GM23338 (cell line): ENCODE results near the gene MIPEP.

Experiments used
- CREB1 ChIP-seq: fragments of 250-450 bp; sonication (Bioruptor Pico); IDR thresholded peaks from 2 replicates; pipeline ENCODE4 v1.5.0; 2020; ENCODE audit warnings: low read depth, mild to moderate bottlenecking, moderate library complexity
- EZH2 ChIP-seq: fragments of 200-600 bp; sonication (generic); IDR thresholded peaks from one replicate; pipeline ENCODE4 v1.8.0; 2017; ENCODE audit warnings: antibody characterized with exemption, mild to moderate bottlenecking, low read depth; ENCODE audit not compliant: unreplicated experiment
- EZH2phosphoT487 ChIP-seq: fragments of 200-600 bp; sonication (generic); IDR thresholded peaks from one replicate; pipeline ENCODE4 v1.8.1; 2018; ENCODE audit warnings: antibody characterized with exemption; ENCODE audit not compliant: unreplicated experiment
- JUNB ChIP-seq: IDR thresholded peaks from one replicate; pipeline ENCODE4 v1.6.1; 2016; ENCODE audit warnings: antibody characterized with exemption; ENCODE audit not compliant: unreplicated experiment
- NANOG ChIP-seq: IDR thresholded peaks from 2 replicates; pipeline ENCODE4 v1.6.1; 2016; ENCODE audit warnings: antibody characterized with exemption, borderline replicate concordance
- POLR2AphosphoS5 ChIP-seq: IDR thresholded peaks from 2 replicates; pipeline ENCODE4 v1.6.1; 2016; ENCODE audit warnings: antibody characterized with exemption, low read depth
- STAT1 ChIP-seq: IDR thresholded peaks from one replicate; pipeline ENCODE4 v1.6.1; 2016; ENCODE audit warnings: antibody characterized with exemption; ENCODE audit not compliant: unreplicated experiment
- ZNF114 ChIP-seq: fragments of 250-450 bp; sonication (Bioruptor Pico); IDR thresholded peaks from 2 replicates; pipeline ENCODE4 v1.5.0; 2020; ENCODE audit warnings: mild to moderate bottlenecking, moderate library complexity
- ZNF331 ChIP-seq: fragments of 250-450 bp; sonication (Bioruptor Pico); IDR thresholded peaks from 2 replicates; pipeline ENCODE4 v1.5.0; 2020; ENCODE audit warnings: low read depth, mild to moderate bottlenecking, moderate library complexity
- TF ChIP-seq, protein P1 (sequence below), 2 experiments: fragments of 200-600 bp in 1 of 2; sonication (generic) in 1 of 2; conservative IDR thresholded peaks; 2 replicates each; pipeline versions ENCODE4 v1.5.1 to v1.6.1; 2016 to 2017; ENCODE audit warnings: antibody characterized with exemption in 2 of 2, low read depth in 2 of 2, mild to moderate bottlenecking in 2 of 2, moderate library complexity in 1 of 2
- TF ChIP-seq, protein P2 (sequence below): IDR thresholded peaks from one replicate; pipeline ENCODE4 v1.6.1; 2018; ENCODE audit warnings: antibody characterized with exemption; ENCODE audit not compliant: unreplicated experiment
- TF ChIP-seq, protein P3 (sequence below): IDR thresholded peaks from 2 replicates; pipeline ENCODE4 v1.6.1; 2016; ENCODE audit warnings: antibody characterized with exemption
- TF ChIP-seq, protein P4 (sequence below): fragments of 250-450 bp; sonication (Bioruptor Pico); IDR thresholded peaks from 2 replicates; pipeline ENCODE4 v1.5.0; 2020; ENCODE audit warnings: mild to moderate bottlenecking, moderate library complexity

DNA sequence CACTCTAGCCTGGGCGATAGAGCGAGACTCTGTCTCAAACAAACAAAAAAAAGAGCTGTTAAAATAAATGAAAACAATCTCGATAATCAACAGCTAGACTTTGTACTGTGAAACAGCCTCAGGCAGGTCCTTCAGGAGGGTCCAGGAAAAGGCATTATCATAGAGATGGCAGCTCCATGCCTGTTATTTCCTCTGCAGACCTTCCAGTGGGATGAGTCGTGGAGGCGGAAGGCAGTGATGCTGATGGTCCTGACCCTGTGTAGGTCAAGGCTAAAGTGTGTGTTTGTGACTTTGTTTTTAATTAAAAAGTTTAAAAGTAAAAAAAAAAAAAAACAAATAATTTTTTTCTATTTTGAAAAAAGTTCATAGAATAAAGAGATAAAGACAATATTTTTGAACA, 201.6 kb downstream of the MIPEP start:
- TF ChIP-seq, protein P1, sequence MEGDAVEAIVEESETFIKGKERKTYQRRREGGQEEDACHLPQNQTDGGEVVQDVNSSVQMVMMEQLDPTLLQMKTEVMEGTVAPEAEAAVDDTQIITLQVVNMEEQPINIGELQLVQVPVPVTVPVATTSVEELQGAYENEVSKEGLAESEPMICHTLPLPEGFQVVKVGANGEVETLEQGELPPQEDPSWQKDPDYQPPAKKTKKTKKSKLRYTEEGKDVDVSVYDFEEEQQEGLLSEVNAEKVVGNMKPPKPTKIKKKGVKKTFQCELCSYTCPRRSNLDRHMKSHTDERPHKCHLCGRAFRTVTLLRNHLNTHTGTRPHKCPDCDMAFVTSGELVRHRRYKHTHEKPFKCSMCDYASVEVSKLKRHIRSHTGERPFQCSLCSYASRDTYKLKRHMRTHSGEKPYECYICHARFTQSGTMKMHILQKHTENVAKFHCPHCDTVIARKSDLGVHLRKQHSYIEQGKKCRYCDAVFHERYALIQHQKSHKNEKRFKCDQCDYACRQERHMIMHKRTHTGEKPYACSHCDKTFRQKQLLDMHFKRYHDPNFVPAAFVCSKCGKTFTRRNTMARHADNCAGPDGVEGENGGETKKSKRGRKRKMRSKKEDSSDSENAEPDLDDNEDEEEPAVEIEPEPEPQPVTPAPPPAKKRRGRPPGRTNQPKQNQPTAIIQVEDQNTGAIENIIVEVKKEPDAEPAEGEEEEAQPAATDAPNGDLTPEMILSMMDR (conservative IDR thresholded peaks at IDR 0.05; ENCODE audit: low read depth in 2 of 2): no peak
- TF ChIP-seq, protein P2, sequence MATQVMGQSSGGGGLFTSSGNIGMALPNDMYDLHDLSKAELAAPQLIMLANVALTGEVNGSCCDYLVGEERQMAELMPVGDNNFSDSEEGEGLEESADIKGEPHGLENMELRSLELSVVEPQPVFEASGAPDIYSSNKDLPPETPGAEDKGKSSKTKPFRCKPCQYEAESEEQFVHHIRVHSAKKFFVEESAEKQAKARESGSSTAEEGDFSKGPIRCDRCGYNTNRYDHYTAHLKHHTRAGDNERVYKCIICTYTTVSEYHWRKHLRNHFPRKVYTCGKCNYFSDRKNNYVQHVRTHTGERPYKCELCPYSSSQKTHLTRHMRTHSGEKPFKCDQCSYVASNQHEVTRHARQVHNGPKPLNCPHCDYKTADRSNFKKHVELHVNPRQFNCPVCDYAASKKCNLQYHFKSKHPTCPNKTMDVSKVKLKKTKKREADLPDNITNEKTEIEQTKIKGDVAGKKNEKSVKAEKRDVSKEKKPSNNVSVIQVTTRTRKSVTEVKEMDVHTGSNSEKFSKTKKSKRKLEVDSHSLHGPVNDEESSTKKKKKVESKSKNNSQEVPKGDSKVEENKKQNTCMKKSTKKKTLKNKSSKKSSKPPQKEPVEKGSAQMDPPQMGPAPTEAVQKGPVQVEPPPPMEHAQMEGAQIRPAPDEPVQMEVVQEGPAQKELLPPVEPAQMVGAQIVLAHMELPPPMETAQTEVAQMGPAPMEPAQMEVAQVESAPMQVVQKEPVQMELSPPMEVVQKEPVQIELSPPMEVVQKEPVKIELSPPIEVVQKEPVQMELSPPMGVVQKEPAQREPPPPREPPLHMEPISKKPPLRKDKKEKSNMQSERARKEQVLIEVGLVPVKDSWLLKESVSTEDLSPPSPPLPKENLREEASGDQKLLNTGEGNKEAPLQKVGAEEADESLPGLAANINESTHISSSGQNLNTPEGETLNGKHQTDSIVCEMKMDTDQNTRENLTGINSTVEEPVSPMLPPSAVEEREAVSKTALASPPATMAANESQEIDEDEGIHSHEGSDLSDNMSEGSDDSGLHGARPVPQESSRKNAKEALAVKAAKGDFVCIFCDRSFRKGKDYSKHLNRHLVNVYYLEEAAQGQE: no peak
- TF ChIP-seq EZH2: no peak
- no peak for TF ChIP-seq ZNF114 (CRISPR knock-in tag)
- no peak for TF ChIP-seq EZH2phosphoT487
- TF ChIP-seq STAT1: no peak
- no peak for TF ChIP-seq CREB1 (CRISPR knock-in tag)
- TF ChIP-seq JUNB: no peak
- TF ChIP-seq POLR2AphosphoS5: no peak
- no peak for TF ChIP-seq ZNF331 (CRISPR knock-in tag)
- no peak for TF ChIP-seq NANOG
- TF ChIP-seq, protein P3, sequence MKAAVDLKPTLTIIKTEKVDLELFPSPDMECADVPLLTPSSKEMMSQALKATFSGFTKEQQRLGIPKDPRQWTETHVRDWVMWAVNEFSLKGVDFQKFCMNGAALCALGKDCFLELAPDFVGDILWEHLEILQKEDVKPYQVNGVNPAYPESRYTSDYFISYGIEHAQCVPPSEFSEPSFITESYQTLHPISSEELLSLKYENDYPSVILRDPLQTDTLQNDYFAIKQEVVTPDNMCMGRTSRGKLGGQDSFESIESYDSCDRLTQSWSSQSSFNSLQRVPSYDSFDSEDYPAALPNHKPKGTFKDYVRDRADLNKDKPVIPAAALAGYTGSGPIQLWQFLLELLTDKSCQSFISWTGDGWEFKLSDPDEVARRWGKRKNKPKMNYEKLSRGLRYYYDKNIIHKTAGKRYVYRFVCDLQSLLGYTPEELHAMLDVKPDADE: no peak
- TF ChIP-seq, protein P4, sequence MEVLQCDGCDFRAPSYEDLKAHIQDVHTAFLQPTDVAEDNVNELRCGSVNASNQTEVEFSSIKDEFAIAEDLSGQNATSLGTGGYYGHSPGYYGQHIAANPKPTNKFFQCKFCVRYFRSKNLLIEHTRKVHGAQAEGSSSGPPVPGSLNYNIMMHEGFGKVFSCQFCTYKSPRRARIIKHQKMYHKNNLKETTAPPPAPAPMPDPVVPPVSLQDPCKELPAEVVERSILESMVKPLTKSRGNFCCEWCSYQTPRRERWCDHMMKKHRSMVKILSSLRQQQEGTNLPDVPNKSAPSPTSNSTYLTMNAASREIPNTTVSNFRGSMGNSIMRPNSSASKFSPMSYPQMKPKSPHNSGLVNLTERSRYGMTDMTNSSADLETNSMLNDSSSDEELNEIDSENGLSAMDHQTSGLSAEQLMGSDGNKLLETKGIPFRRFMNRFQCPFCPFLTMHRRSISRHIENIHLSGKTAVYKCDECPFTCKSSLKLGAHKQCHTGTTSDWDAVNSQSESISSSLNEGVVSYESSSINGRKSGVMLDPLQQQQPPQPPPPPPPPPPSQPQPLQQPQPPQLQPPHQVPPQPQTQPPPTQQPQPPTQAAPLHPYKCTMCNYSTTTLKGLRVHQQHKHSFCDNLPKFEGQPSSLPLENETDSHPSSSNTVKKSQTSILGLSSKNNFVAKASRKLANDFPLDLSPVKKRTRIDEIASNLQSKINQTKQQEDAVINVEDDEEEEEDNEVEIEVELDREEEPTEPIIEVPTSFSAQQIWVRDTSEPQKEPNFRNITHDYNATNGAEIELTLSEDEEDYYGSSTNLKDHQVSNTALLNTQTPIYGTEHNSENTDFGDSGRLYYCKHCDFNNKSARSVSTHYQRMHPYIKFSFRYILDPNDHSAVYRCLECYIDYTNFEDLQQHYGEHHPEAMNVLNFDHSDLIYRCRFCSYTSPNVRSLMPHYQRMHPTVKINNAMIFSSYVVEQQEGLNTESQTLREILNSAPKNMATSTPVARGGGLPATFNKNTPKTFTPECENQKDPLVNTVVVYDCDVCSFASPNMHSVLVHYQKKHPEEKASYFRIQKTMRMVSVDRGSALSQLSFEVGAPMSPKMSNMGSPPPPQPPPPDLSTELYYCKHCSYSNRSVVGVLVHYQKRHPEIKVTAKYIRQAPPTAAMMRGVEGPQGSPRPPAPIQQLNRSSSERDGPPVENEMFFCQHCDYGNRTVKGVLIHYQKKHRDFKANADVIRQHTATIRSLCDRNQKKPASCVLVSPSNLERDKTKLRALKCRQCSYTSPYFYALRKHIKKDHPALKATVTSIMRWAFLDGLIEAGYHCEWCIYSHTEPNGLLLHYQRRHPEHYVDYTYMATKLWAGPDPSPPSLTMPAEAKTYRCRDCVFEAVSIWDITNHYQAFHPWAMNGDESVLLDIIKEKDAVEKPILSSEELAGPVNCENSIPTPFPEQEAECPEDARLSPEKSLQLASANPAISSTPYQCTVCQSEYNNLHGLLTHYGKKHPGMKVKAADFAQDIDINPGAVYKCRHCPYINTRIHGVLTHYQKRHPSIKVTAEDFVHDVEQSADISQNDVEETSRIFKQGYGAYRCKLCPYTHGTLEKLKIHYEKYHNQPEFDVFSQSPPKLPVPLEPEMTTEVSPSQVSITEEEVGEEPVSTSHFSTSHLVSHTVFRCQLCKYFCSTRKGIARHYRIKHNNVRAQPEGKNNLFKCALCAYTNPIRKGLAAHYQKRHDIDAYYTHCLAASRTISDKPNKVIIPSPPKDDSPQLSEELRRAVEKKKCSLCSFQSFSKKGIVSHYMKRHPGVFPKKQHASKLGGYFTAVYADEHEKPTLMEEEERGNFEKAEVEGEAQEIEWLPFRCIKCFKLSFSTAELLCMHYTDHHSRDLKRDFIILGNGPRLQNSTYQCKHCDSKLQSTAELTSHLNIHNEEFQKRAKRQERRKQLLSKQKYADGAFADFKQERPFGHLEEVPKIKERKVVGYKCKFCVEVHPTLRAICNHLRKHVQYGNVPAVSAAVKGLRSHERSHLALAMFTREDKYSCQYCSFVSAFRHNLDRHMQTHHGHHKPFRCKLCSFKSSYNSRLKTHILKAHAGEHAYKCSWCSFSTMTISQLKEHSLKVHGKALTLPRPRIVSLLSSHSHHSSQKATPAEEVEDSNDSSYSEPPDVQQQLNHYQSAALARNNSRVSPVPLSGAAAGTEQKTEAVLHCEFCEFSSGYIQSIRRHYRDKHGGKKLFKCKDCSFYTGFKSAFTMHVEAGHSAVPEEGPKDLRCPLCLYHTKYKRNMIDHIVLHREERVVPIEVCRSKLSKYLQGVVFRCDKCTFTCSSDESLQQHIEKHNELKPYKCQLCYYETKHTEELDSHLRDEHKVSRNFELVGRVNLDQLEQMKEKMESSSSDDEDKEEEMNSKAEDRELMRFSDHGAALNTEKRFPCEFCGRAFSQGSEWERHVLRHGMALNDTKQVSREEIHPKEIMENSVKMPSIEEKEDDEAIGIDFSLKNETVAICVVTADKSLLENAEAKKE (CRISPR knock-in tag): no peak
